Activated CD4-positive, CD25-positive, alpha-beta regulatory T cell treated with anti-CD3 and anti-CD28 coated beads, Interleukin-2, amount 50 U/mL, for 24 hours (primary cell): ENCODE data around the gene CDH23.
A peak's percentile ranks its signal among the peaks of the same experiment; 100 is the strongest.

Experiments
- ATAC-seq, 2 donors: fragments of 150-1000 bp; cut with Tn5 transposase; one replicate each; pipeline ENCODE4 v1.10.0; 2021; ENCODE audit warnings: mild to moderate bottlenecking in 1 of 2, moderate library complexity in 1 of 2

CDH23 gene

DNA sequence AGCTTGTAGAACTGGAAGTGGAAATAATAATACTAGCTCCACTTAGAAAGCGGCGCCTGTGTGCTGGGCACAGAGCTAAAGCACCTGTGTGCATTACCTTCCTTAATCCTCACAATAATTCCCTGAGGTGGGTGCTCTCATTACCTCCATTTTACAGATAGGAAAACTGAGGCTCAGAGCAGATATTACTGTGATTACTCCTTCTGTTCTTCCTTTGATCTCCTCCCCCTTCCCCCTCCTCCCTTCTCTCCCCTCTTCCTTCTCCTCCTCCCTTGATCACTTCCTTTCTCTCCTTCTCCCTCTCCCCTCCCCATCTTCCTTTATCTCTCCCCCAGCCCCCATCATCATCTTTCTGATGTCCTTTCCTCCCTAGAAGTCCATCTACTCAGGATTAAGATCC lies 267.9 kb downstream of the CDH23 start:
- ATAC-seq = no peak

DNA sequence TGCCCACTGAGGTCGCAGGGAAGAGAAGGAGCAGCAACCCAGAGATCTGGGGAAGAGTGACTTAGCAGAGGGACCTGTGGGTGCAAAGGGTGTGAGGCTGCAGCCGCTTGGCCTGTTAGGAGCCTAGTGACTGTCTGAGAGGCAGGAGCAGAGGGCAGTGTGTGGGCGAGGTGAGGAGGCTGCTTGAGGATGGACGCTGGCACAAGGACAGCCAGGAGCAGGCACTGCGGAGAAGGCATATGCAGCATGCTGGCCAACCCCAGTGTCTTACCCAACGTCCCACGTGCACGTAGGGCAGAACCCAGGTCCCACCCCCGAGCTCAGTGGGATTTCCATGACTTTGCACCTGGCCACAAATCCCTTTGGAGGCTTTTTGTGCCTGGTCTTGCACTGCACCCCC lies 268.7 kb downstream of the CDH23 start:
- ATAC-seq = no peak

GRCh38 chr10:71666639-71667386 lies 270.1 kb downstream of the CDH23 start:
- peak; percentile 41 to 54 for ATAC-seq

DNA sequence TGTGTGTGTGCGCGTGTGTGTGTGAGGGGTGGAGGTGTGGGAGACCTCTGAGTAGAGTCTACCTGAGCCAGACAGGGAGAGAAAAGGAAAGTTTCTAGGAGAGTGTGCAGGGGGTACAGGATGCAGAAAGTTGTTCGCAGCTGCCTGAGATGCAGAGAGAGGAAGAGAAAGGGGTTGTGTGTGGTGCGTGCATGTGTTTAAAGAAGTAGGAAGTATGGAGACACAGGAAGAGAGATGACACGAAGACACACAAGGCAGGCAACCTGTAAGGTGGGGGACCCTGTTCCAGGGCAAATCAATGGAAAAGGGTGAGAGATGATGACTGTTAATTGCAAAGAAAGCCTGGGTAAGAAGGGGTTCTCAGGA lies 270.6 kb downstream of the CDH23 start:
- ATAC-seq = peak in 1 of 2 donors; percentile 19

DNA sequence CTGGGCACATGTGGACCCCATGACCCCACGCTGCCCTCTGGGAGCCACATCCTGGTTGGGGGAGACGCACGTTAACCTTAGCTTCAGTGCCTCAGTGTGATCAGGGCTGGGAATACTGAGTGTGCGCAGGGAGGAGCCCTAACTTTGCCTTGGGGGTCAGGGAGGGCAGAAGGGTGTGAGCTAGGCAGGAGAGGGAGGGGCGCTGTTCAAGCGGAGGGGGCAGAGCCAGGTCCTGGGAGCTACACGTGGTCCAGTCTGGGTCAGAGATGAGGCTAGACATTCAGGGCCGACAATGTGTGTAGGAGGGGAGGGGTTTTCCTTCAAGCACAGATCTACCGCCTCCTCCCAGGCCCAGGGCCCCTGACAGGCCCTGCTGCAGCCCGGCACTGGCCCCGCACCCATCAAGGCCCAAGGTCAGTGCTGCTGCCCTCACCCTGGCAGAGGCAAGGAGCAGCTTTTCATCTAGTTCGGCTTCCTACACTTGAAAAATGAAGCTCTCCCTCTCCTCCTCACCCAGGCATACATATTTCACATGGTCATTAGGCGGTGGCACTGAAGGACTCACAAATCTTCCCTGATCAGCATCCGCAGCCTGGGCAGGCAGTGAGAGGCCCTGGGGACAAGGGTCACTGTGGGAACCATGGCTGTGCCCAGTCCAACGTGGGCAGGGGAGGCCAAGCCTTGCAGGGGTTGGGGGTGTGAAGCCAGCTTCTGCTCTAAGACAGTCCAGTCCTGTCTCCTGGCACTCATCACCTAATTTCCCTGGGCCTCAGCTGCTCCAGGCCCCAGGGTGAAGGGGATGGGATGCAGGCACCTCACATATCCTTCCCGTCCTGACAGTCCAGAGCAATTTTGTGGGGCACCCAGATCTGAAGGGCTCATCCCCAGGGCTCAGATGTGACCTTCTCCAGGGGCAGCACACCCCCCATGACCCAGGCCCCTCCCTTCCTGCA lies 275.6 kb downstream of the CDH23 start:
- no peak for ATAC-seq

DNA sequence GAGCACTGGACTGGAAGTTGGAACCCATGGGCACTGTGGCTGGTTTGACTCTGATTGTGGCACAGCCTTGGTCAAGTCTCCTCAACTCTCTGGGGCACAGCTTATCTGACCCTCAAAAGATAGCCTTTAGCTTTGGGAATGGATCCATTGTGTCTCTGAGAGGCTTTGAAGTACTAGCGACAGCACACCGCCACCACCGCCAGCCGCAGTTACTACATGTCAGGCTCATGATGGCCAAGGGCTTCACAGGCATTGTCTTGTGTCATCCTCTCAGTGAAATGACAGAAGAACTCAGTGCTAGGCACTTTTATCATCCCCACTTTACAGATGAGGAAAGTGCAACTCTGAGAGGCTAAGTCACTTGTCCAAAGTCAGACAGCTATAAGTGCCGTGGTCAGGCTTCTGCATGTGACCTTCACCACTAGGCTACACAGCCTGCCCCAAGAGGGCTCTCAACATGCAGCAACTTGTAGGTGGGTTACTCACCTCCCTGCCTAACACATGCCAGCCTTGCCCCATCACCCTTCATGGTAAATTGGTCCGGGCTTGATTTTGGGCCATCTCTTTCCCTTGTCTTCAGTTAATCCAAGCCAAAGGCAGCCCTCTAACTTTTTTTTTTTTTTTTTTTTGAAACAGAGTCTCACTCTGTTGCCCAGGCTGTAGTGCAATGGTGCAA lies 278.7 kb downstream of the CDH23 start:
- no peak for ATAC-seq

GRCh38 chr10:71677261-71677660 lies 280.5 kb downstream of the CDH23 start:
- ATAC-seq = no peak

GRCh38 chr10:71678057-71678805 lies 281.5 kb downstream of the CDH23 start:
- no peak for ATAC-seq

DNA sequence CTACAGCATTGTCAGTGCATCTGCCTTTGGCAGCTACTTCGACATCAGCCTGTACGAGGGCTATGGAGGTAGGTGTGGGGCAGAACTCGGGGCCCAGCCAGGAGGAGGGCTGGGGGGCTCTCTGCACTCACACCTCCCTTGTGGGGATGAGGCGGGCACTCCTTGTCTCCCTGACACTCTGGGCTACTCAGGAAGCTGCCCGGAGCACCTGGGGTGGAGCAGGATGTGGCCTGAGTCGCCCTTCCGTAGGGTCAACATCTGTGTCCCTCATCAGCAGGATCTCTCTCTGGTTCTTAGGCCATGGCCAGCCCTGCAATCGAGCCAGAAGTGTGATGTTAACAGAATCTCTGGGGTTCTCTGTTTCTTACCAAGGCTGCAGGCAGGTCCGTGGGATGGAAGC lies 282.7 kb downstream of the CDH23 start:
- ATAC-seq = no peak

DNA sequence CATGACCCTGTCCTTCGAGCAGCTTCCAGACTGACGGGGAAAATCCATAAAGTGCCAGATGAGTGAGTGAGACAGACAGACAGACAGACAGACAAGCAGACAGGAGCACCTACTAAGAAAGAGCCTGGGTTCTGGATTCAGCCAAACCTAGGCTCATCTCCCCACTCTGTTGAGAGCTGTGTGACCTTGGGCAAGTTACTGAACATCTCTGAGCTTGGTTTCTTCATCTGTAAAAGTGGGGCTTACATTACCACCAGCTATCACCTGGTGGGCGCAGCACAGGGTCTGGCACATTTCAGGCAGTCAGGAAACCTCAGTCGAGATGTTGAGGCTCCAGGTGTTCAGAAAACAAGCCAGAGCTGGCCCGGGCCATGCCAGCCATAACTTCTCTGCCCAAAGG lies 285.3 kb downstream of the CDH23 start:
- ATAC-seq = no peak

GRCh38 chr10:71683301-71683700 lies 286.6 kb downstream of the CDH23 start:
- no peak for ATAC-seq

DNA sequence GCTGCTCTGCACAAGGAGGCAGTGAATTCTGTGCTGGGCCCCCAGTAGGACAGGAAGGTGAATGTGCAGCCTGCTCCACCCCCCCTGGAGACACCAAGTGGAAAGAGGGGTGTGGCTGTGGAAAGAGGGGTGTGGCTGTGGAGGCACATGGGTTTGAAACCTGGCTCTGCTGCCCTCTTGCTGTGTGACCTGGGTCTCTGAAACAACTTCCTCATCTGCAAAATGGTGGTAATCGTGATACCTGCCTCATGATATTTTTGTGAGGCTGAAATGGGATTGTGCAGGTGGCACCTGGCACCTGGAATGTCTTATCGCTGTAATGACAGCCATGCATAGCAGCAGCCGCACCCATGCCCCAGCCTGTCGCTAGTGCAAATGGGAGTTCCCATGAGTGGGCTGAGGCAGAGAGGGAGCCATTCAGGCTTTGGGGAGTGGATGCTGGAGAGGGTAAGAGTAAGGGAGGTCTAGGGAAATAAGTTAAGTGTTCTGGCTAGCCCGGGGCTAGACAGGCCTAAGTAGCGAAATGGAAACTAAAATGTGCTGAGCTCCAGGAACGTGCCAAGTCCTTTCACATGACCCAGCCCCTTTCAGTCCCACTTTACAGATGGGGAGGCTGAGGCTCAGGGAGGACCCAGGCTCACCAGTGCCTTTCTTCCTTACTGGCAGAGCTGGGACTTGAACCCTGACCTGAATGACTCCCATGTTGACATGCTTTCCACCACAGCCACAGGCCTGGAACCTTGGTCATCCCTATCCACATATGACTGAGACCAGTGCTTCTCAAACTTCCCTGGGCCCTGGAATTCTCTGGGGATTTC lies 287.8 kb downstream of the CDH23 start:
- ATAC-seq = no peak

GRCh38 chr10:71685554-71686232 lies 289.0 kb downstream of the CDH23 start:
- no peak for ATAC-seq

GRCh38 chr10:71687077-71687476 lies 290.4 kb downstream of the CDH23 start:
- ATAC-seq = no peak

- no peak for ATAC-seq
Observed at GRCh38 chr10:71687480-71687879, 290.8 kb downstream of the CDH23 start.

DNA sequence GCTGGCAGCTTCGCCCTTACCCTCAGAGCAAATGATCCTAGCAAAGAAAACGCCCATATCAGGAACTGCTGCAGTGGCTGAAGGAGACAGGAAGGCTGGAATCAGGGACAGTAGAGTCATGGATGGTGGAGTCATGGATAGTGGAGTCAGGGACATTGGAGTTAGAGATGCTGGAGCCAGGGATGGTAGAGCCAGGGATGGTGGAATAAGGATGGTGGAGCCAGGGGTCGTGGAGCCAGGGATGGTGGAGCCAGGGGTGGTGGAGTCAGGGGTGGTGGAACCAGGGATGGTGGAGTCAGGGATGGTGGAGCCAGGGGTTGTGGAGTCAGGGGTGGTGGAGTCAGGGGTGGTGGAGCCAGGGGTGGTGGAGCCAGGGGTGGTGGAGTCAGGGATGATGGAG lies 291.5 kb downstream of the CDH23 start:
- ATAC-seq = no peak

DNA sequence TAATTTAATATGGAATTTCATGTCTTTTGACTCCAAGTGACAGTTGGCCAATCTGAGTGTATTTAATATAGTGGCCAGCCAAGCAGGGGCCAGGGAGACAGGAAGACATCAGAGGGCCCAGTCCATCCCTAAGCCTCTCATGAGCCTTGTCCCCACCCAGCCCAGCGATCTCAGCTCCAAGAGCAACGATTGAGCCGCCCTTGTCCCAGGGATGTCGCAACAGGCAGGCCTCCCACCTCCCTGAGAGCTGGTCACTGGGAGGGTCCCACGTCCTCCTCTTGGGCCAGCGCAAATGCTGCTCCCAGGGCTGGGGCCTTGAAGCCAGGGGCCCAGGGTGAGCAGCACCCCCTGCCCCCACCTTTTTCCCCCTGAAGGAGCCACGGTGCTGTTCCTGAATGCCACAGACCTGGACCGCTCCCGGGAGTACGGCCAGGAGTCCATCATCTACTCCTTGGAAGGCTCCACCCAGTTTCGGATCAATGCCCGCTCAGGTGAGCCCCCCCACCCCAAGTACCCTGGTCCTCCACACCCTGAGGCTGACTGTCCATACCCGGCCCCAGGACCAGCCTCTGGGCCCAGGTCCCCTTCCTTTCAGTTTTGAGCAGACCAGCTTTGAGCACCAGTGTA lies 293.5 kb downstream of the CDH23 start:
- ATAC-seq = no peak

DNA sequence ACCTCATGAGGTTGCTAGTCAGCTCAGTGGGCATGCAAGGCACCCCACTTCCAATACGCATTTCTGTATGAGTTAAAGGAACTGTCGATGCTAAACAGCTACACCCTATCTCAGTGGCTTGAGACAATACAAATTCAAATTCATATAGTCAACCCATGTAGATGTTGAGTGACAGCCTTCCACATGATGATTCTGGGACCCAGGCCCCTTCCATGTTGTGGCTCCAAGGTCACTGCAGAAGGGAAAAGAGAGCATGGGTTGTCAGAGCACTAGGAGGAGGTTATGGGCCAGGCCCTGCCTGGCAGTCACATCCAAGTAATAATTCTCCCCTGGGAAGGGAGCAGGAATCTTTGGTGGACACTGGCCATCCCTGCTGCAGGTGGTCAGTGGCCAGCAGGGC lies 294.7 kb downstream of the CDH23 start:
- ATAC-seq = no peak

- ATAC-seq = no peak
Observed at GRCh38 chr10:71692598-71693306, 296.0 kb downstream of the CDH23 start.

DNA sequence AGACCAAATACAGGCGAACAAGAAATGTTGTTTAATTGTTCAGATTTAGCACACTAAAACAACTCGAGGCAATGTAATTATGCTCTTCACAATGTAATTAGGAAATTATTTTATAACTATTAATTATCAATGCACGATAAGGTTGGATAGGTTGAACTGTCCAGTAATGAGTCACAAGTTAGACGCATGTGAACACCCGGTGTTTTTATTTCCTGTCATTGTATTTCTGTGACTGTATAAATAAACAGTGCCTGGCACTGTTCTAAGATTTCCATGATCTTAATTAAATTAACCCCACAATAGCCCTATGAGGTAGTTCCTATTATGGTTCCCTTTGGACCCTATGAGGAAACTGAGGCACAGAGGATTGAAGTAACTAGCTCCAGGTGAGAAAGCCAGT lies 296.7 kb downstream of the CDH23 start:
- no peak for ATAC-seq
